Activated naive CD4-positive, alpha-beta T cell treated with anti-CD3 and anti-CD28 coated beads for 36 hours (primary cell): ENCODE data around the gene TMEM144. TPM values are rescaled to one million over a fixed set of nuclear protein-coding genes. Genes with fewer than 3 reads are reported as not detected.

Experiments used
- CTCF ChIA-PET: fragments of 350-600 bp; sonication (Branson Sonifier 250); formaldehyde crosslinking; loops from one replicate; lab custom pipeline; 2021; ENCODE audit warnings: antibody characterized with exemption; lab: Charles Lee
- DNase-seq: peaks from one replicate; pipeline ENCODE4 v3.0.0-alpha.2; 2020
- H3K27ac Mint-ChIP-seq: one replicate; pipeline ENCODE4 v1.8.0; 2021; ENCODE audit warnings: mild to moderate bottlenecking, mixed read lengths
- H3K27me3 Mint-ChIP-seq: one replicate; pipeline ENCODE4 v1.8.0; 2021; ENCODE audit warnings: low read depth, mixed read lengths
- H3K36me3 Mint-ChIP-seq: one replicate; pipeline ENCODE4 v1.8.0; 2021; ENCODE audit warnings: low read depth, mixed read lengths
- H3K4me1 Mint-ChIP-seq: one replicate; pipeline ENCODE4 v1.8.0; 2021; ENCODE audit warnings: low read depth, mixed read lengths
- H3K4me3 Mint-ChIP-seq: one replicate; pipeline ENCODE4 v1.8.0; 2021; ENCODE audit warnings: mild to moderate bottlenecking, moderate library complexity, mixed read lengths
- H3K9me3 Mint-ChIP-seq: one replicate; pipeline ENCODE4 v1.8.0; 2021; ENCODE audit warnings: mixed read lengths
- intact Hi-C: fragments of 100-400 bp; cut with micrococcal nuclease; formaldehyde crosslinking; loops from one replicate; pipeline ENCODE4 v1.15.1; 2023
- total RNA-seq, 2 experiments: library from RNA; stranded (reverse); gene quantifications; one replicate each; pipeline ENCODE4 v1.2.3, GENCODE V29; 2021

The TMEM144 gene
- total RNA-seq, 2 experiments from 2014 or later = 0.31 TPM; not detected in 1

GRCh38 chr4:158290912-158291311, 80.6 kb downstream of the TMEM144 start:
- intact Hi-C loops = no loop called here
- H3K36me3 Mint-ChIP-seq = no peaks in the 10 kb centered on the region
- peaks cover 2% of the 10 kb centered on the region for H3K27me3 Mint-ChIP-seq
- no peak for DNase-seq
- no peak overlapping the region for H3K27ac Mint-ChIP-seq
- no peak overlapping the region for H3K4me3 Mint-ChIP-seq
- peaks cover 2% of the 10 kb centered on the region for H3K9me3 Mint-ChIP-seq
- CTCF ChIA-PET = no interaction called here
- H3K4me1 Mint-ChIP-seq = no peaks in the 10 kb centered on the region

GRCh38 chr4:158291334-158292055, 81.2 kb downstream of the TMEM144 start:
- Mint-ChIP-seq H3K4me3 (no peak overlapping the region), H3K9me3 (peaks cover 2% of the 10 kb centered on the region), H3K27me3 (peaks cover 2% of the 10 kb centered on the region), H3K4me1 (no peaks in the 10 kb centered on the region), H3K27ac (no peak overlapping the region), H3K36me3 (no peaks in the 10 kb centered on the region)
- CTCF ChIA-PET = no interaction called here
- no peak for DNase-seq
- intact Hi-C loops = no loop called here

- intact Hi-C loops = no loop called here
- H3K9me3 Mint-ChIP-seq = peaks cover 2% of the 10 kb centered on the region
- CTCF ChIA-PET = no interaction called here
- H3K4me3 Mint-ChIP-seq = no peak overlapping the region
- no peaks in the 10 kb centered on the region for H3K36me3 Mint-ChIP-seq
- H3K4me1 Mint-ChIP-seq = no peaks in the 10 kb centered on the region
- peaks cover 2% of the 10 kb centered on the region for H3K27me3 Mint-ChIP-seq
- no peak for DNase-seq
- H3K27ac Mint-ChIP-seq = no peak overlapping the region
These were observed 81.9 kb downstream of the TMEM144 start for GRCh38 chr4:158292156-158292555.

- Mint-ChIP-seq H3K27me3 (peaks cover 2% of the 10 kb centered on the region), H3K4me1 (no peaks in the 10 kb centered on the region), H3K36me3 (no peaks in the 10 kb centered on the region), H3K9me3 (peaks cover 2% of the 10 kb centered on the region), H3K27ac (no peak overlapping the region), H3K4me3 (no peak overlapping the region)
- CTCF ChIA-PET = no interaction called here
- no peak for DNase-seq
- intact Hi-C loops = no loop called here
These were observed 84.8 kb downstream of the TMEM144 start for GRCh38 chr4:158295053-158295452.

- CTCF ChIA-PET = no interaction called here
- Mint-ChIP-seq H3K4me1 (no peaks in the 10 kb centered on the region), H3K27me3 (no peaks in the 10 kb centered on the region), H3K9me3 (no peaks in the 10 kb centered on the region), H3K27ac (no peak overlapping the region), H3K4me3 (no peak overlapping the region), H3K36me3 (no peaks in the 10 kb centered on the region)
- DNase-seq = no peak
- intact Hi-C loops = no loop called here
These were observed 87.6 kb downstream of the TMEM144 start for GRCh38 chr4:158297866-158298265.

- CTCF ChIA-PET = no interaction called here
- intact Hi-C loops = no loop called here
- Mint-ChIP-seq H3K27me3 (no peaks in the 10 kb centered on the region), H3K36me3 (no peaks in the 10 kb centered on the region), H3K4me1 (no peaks in the 10 kb centered on the region), H3K4me3 (no peak overlapping the region), H3K9me3 (no peaks in the 10 kb centered on the region), H3K27ac (no peak overlapping the region)
- DNase-seq = no peak
These were observed 89.2 kb downstream of the TMEM144 start for GRCh38 chr4:158299459-158300007.

GRCh38 chr4:158300012-158300411, 89.7 kb downstream of the TMEM144 start:
- H3K27me3 Mint-ChIP-seq = no peaks in the 10 kb centered on the region
- no peak overlapping the region for H3K4me3 Mint-ChIP-seq
- no peaks in the 10 kb centered on the region for H3K4me1 Mint-ChIP-seq
- intact Hi-C loops = no loop called here
- no peaks in the 10 kb centered on the region for H3K9me3 Mint-ChIP-seq
- no peak overlapping the region for H3K27ac Mint-ChIP-seq
- CTCF ChIA-PET = no interaction called here
- DNase-seq = no peak
- H3K36me3 Mint-ChIP-seq = no peaks in the 10 kb centered on the region

GRCh38 chr4:158302076-158302866, 92.0 kb downstream of the TMEM144 start:
- intact Hi-C loops = no loop called here
- no peak for DNase-seq
- CTCF ChIA-PET = no interaction called here
- Mint-ChIP-seq H3K4me1 (no peaks in the 10 kb centered on the region), H3K4me3 (no peak overlapping the region), H3K27me3 (no peaks in the 10 kb centered on the region), H3K36me3 (no peaks in the 10 kb centered on the region), H3K27ac (no peak overlapping the region), H3K9me3 (no peaks in the 10 kb centered on the region)

- intact Hi-C loops = no loop called here
- no peaks in the 10 kb centered on the region for H3K36me3 Mint-ChIP-seq
- no peak for DNase-seq
- no peak overlapping the region for H3K4me3 Mint-ChIP-seq
- H3K27ac Mint-ChIP-seq = no peak overlapping the region
- no peaks in the 10 kb centered on the region for H3K4me1 Mint-ChIP-seq
- no peaks in the 10 kb centered on the region for H3K27me3 Mint-ChIP-seq
- no peaks in the 10 kb centered on the region for H3K9me3 Mint-ChIP-seq
- CTCF ChIA-PET = no interaction called here
These were observed 94.4 kb downstream of the TMEM144 start for GRCh38 chr4:158304694-158305093.

Other genes with a start within 250 kb of the TMEM144 start
- gene GASK1B, start 37.5 kb upstream of the TMEM144 start, total RNA-seq = not detected